K562 (cell line): ENCODE data around the gene SLC16A6. TPM values are rescaled to one million over a fixed set of nuclear protein-coding genes. Genes with fewer than 3 reads are reported as not detected.

ENCODE experiments used
- ATAC-seq: fragments of 200-7000 bp; cut with Tn5 transposase; 3 replicates; pipeline ENCODE4 v1.9.1; 2020; ENCODE audit warnings: moderate library complexity
- BruUV-seq: library from RNA; stranded (reverse); fragments of 400-500 nt; replicated peaks from 2 replicates; lab custom pipeline; 2021; lab: Mats Ljungman, UMichigan
- CTCF ChIA-PET: fragments of 300-600 bp; formaldehyde crosslinking; extraction: SDS; loops from one replicate; lab custom pipeline; 2021; ENCODE audit warnings: low intra/inter-chr PET ratio; lab: Yijun Ruan, JAX
- POLR2A ChIA-PET: fragments of 300-600, 350-650 bp; sonication (Branson Sonifier 250); formaldehyde crosslinking; extraction: SDS; loops from one replicate; lab custom pipeline; 2021; ENCODE audit warnings: antibody characterized with exemption, inconsistent platforms; lab: Yijun Ruan, JAX
- DNase-seq, 4 experiments: peaks; one replicate each; pipeline versions ENCODE4 v3.0.0 to v3.0.0-alpha.2; 2011 to 2018; ENCODE audit warnings: low spot score in 3 of 4, mixed read lengths in 3 of 4; ENCODE audit errors: extremely low read depth in 1 of 4
- FAIRE-seq: peaks from 2 replicates; lab custom pipeline; 2011; peaks lifted over from hg19 to GRCh38; lab: Jason Lieb, UNC
- H2AFZ ChIP-seq: 2 replicates; pipeline ENCODE4 v1.6.0; 2011; ENCODE audit warnings: low read depth, low read length, control low read depth, inconsistent platforms
- H3K27ac ChIP-seq: fragments of 200-600 bp; 3 replicates; pipeline ENCODE4 v1.8.0; 2011; ENCODE audit warnings: low read depth, mild to moderate bottlenecking, control low read depth, inconsistent platforms, low read length, moderate library complexity, mixed read lengths; ENCODE audit errors: extremely low read depth
- H3K27me3 ChIP-seq, 2 experiments: fragments of 300-600 bp in 1 of 2; 2 replicates in 1 of 2; 3 replicates in 1 of 2; pipeline versions ENCODE4 v1.6.0 to v1.8.0; 2011; ENCODE audit warnings: inconsistent platforms in 2 of 2, low read length in 2 of 2, mild to moderate bottlenecking in 1 of 2, mixed read lengths in 1 of 2, moderate library complexity in 1 of 2; ENCODE audit not compliant: control insufficient read depth in 2 of 2, insufficient read depth in 2 of 2
- H3K36me3 ChIP-seq: fragments of 300-600 bp; 3 replicates; pipeline ENCODE4 v1.8.0; 2011; ENCODE audit warnings: mild to moderate bottlenecking, low read length, inconsistent platforms; ENCODE audit not compliant: control insufficient read depth, insufficient read depth
- H3K4me1 ChIP-seq, 2 experiments: fragments of 200-600 bp in 1 of 2; replicated peaks in 1 of 2; 2 replicates in 1 of 2; 3 replicates in 1 of 2; pipeline versions ENCODE4 v1.5.1 to v1.8.0; 2011; ENCODE audit warnings: inconsistent platforms in 2 of 2, low read length in 2 of 2, mild to moderate bottlenecking in 1 of 2, mixed read lengths in 1 of 2, moderate library complexity in 1 of 2; ENCODE audit not compliant: control insufficient read depth in 2 of 2, insufficient read depth in 2 of 2
- H3K4me2 ChIP-seq: 2 replicates; pipeline ENCODE4 v1.6.1; 2011; ENCODE audit warnings: low read length, control low read depth, inconsistent platforms, mixed read lengths; ENCODE audit not compliant: insufficient read depth
- H3K4me3 ChIP-seq: fragments of 200-600 bp; sonication (generic), shearing (Covaris generic); 2 replicates; pipeline ENCODE4 v1.5.1; 2016; ENCODE audit warnings: control low read depth, inconsistent platforms
- H3K79me2 ChIP-seq: fragments of 200-600 bp; 3 replicates; pipeline ENCODE4 v1.8.0; 2011; ENCODE audit warnings: low read length, inconsistent platforms; ENCODE audit not compliant: control insufficient read depth, insufficient read depth
- H3K9ac ChIP-seq, 2 experiments: 2 replicates each; pipeline versions ENCODE4 v1.6.0 to v1.6.1; 2011; ENCODE audit warnings: low read depth in 2 of 2, low read length in 2 of 2, control low read depth in 1 of 2, inconsistent platforms in 1 of 2, mild to moderate bottlenecking in 1 of 2, mixed read lengths in 1 of 2; ENCODE audit not compliant: insufficient read depth in 1 of 2
- H3K9me1 ChIP-seq: one replicate; pipeline ENCODE4 v1.6.0; 2011; ENCODE audit warnings: inconsistent platforms, mild to moderate bottlenecking, low read length, moderate library complexity; ENCODE audit not compliant: control insufficient read depth, insufficient read depth
- H3K9me3 ChIP-seq: replicated peaks from 2 replicates; pipeline ENCODE4 v1.5.1; 2011; ENCODE audit warnings: low read depth, low read length, inconsistent platforms; ENCODE audit not compliant: control insufficient read depth, insufficient read depth
- H4K20me1 ChIP-seq: replicated peaks from 2 replicates; pipeline ENCODE4 v1.6.1; 2011; ENCODE audit warnings: low read length, inconsistent platforms, mixed read lengths; ENCODE audit not compliant: control insufficient read depth, insufficient read depth
- ASH1L ChIP-seq: fragments of 450-650 bp; IDR thresholded peaks from 2 replicates; pipeline ENCODE4 v1.6.1; 2018; ENCODE audit warnings: borderline replicate concordance, mild to moderate bottlenecking, low read depth; ENCODE audit not compliant: partially characterized antibody
- BCOR ChIP-seq: fragments of 450-650 bp; IDR thresholded peaks from 2 replicates; pipeline ENCODE4 v1.6.1; 2016
- BDP1 ChIP-seq: IDR thresholded peaks from 3 replicates; pipeline ENCODE4 v1.6.1; 2011; ENCODE audit not compliant: insufficient read length, insufficient read depth
- CBX1 ChIP-seq: sonication (generic); IDR thresholded peaks from 2 replicates; pipeline ENCODE4 v1.6.1; 2016; ENCODE audit warnings: antibody characterized with exemption, low read depth, mild to moderate bottlenecking
- ETS2 ChIP-seq: IDR thresholded peaks from 2 replicates; pipeline ENCODE4 v1.6.1; 2016; ENCODE audit warnings: borderline replicate concordance, missing genetic modification characterization, mild to moderate bottlenecking, moderate library complexity, missing compliant biosample characterization; ENCODE audit not compliant: poor library complexity, severe bottlenecking
- HDAC2 ChIP-seq: fragments of 450-650 bp; IDR thresholded peaks from 2 replicates; pipeline ENCODE4 v1.6.1; 2016; ENCODE audit warnings: mild to moderate bottlenecking
- HMGN3 ChIP-seq: IDR thresholded peaks from 2 replicates; pipeline ENCODE4 v1.6.1; 2011; ENCODE audit warnings: borderline replicate concordance, low read depth, mild to moderate bottlenecking, mixed read lengths, low read length; ENCODE audit not compliant: insufficient read length; ENCODE audit errors: extremely low read depth
- HNRNPLL ChIP-seq: fragments of 200-400 bp; formaldehyde crosslinking; IDR thresholded peaks from 2 replicates; pipeline ENCODE4 v1.6.1; 2017; ENCODE audit warnings: low read length, low read depth, mild to moderate bottlenecking; ENCODE audit not compliant: poor library complexity, severe bottlenecking
- KLF10 ChIP-seq: fragments of 250-450 bp; sonication (Bioruptor Pico); IDR thresholded peaks from 2 replicates; pipeline ENCODE4 v1.6.1; 2021; ENCODE audit warnings: matching md5 sums
- MCM7 ChIP-seq, 2 experiments: fragments of 450-650 bp; IDR thresholded peaks; 2 replicates each; pipeline ENCODE4 v1.6.1; 2016 to 2018
- MECOM ChIP-seq: fragments of 250-450 bp; sonication (Bioruptor Pico); IDR thresholded peaks from 2 replicates; pipeline ENCODE4 v1.8.0; 2022; ENCODE audit warnings: inconsistent platforms
- MTA2 ChIP-seq: fragments of 450-650 bp; IDR thresholded peaks from 2 replicates; pipeline ENCODE4 v1.6.1; 2016; ENCODE audit warnings: low read depth
- MTF1 ChIP-seq: fragments of 250-450 bp; sonication (Bioruptor Pico); IDR thresholded peaks from 2 replicates; pipeline ENCODE4 v1.9.0; 2021; ENCODE audit warnings: moderate library complexity, mild to moderate bottlenecking, inconsistent platforms, borderline replicate concordance
- NFE2L1 ChIP-seq: fragments of 450-650 bp; IDR thresholded peaks from 2 replicates; pipeline ENCODE4 v1.6.1; 2016; ENCODE audit warnings: missing genetic modification characterization, low read depth, mild to moderate bottlenecking, missing compliant biosample characterization, moderate library complexity, borderline replicate concordance
- NR1H2 ChIP-seq: sonication (generic); formaldehyde crosslinking; IDR thresholded peaks from 2 replicates; pipeline ENCODE4 v1.4.0; 2020; ENCODE audit warnings: mild to moderate bottlenecking, missing genetic modification reagents
- RBM25 ChIP-seq: fragments of 200-400 bp; formaldehyde crosslinking; IDR thresholded peaks from 2 replicates; pipeline ENCODE4 v1.6.1; 2018; ENCODE audit warnings: low read length, low read depth, moderate library complexity; ENCODE audit not compliant: severe bottlenecking
- STAT5B ChIP-seq: fragments of 250-450 bp; sonication (Bioruptor Pico); IDR thresholded peaks from 2 replicates; pipeline ENCODE4 v1.8.0; 2021; ENCODE audit warnings: mild to moderate bottlenecking, inconsistent platforms
- TAF1 ChIP-seq: IDR thresholded peaks from 2 replicates; pipeline ENCODE4 v1.6.1; 2011; ENCODE audit warnings: mild to moderate bottlenecking, low read length, moderate library complexity; ENCODE audit not compliant: insufficient read depth, control insufficient read depth, severe bottlenecking; ENCODE audit errors: extremely low read depth
- YY1 ChIP-seq, 3 experiments: IDR thresholded peaks; 2 replicates each; pipeline ENCODE4 v1.6.1; 2011; ENCODE audit warnings: low read length in 2 of 3, mild to moderate bottlenecking in 2 of 3, moderate library complexity in 2 of 3, borderline replicate concordance in 1 of 3, control low read depth in 1 of 3, low read depth in 1 of 3; ENCODE audit not compliant: insufficient read depth in 3 of 3, insufficient replicate concordance in 2 of 3, control insufficient read depth in 1 of 3, insufficient read length in 1 of 3; ENCODE audit errors: extremely low read depth in 1 of 3
- ZNF551 ChIP-seq: fragments of 250-450 bp; sonication (Bioruptor Pico); IDR thresholded peaks from 2 replicates; pipeline ENCODE4 v1.5.0; 2021; ENCODE audit warnings: mild to moderate bottlenecking, moderate library complexity
- ZZZ3 ChIP-seq: fragments of 450-650 bp; IDR thresholded peaks from 2 replicates; pipeline ENCODE4 v1.6.1; 2016; ENCODE audit warnings: antibody characterized with exemption, mild to moderate bottlenecking, moderate library complexity
- WGBS: fragments of 100-300 bp; shearing (Covaris generic); methylation state at CpG from one replicate; pipeline ENCODE4 v1.1.6; 2016; ENCODE audit warnings: low coverage, mixed read lengths; ENCODE audit not compliant: insufficient coverage; ENCODE audit errors: missing lambda C conversion rate; 5-methylcytosine and 5-hydroxymethylcytosine counted together
- in situ Hi-C: fragments of 300-500 bp; cut with MboI; formaldehyde crosslinking; loops from 4 replicates; pipeline ENCODE4 v1.15.0; 2018; ENCODE audit warnings: inconsistent platforms, mixed read lengths
- intact Hi-C: fragments of 100-400 bp; cut with micrococcal nuclease; formaldehyde crosslinking; loops from 2 replicates; pipeline ENCODE4 v1.14.2; 2022
- polyA plus RNA-seq, 8 experiments: library from polyadenylated mRNA; depleted of rRNA in 4 of 8; stranded (reverse) in 5 of 8; unstranded in 3 of 8; fragments of >200 nt; fragmentation: Nextera tagmentation in 2 of 8; fragmentation: Illumina TruSeq in 1 of 8; extraction: Ambion mirVana in 2 of 8; extraction: Trizol in 1 of 8; gene quantifications; 2 replicates each; pipeline versions ENCODE4 v1.2.1 to v1.2.3, GENCODE V29; 2011 to 2014; ENCODE audit warnings: inconsistent platforms in 1 of 8, missing spikeins in 1 of 8
- total RNA-seq, 7 experiments: library from RNA; depleted of rRNA in 6 of 7; stranded (reverse); fragments of >200 nt in 6 of 7; fragmentation: Illumina TruSeq in 2 of 7; extraction: Trizol in 2 of 7; gene quantifications; 2 replicates each; pipeline versions ENCODE4 v1.2.1 to v1.2.3, GENCODE V29; 2011 to 2021; ENCODE audit warnings: low replicate concordance in 1 of 7
- TF ChIP-seq, protein P1 (sequence below): fragments of 450-650 bp; IDR thresholded peaks from 2 replicates; pipeline ENCODE4 v1.6.1; 2016; ENCODE audit warnings: borderline replicate concordance

Gene SLC16A6
- total and polyA plus RNA-seq, 9 of the 15 experiments (the other 6 are each of a cell fraction or from before 2014, with no cell fraction given), result 0.05 to 0.31 (median 0.15) TPM

DNA sequence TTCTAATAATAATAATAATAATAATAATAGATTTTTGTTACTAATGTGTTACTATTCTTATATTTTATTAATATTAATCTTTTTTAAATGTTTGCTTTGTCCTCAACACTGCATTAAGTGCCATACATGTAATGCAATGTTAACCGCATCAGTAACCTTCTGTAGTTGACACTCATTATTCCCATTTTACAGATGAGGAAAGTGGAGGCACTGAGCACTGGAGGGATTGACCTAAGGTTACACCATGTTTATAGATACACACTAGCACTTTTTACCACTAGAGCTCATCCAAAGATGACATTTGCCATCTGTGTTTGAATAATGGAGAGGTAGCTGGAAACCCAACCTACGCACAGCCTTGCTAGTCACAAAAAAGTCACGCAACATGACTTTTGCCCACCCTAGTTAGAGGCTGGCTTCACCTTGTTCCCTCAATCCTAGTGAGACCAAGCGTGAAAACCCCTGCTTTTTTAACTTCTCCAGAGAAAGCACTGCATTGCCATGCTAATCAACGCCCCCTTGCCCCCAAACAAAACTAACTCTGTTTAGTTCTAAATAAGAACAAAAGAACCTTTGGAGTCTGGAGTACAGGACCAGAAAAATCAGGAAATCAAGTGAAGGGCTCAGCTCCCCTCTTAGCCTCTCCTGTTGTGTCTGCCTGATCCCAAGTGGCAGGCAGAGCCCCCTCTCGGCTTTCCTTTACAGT is 2.7 kb upstream of the SLC16A6 start:
- CTCF ChIA-PET, result no interaction called here
- no peak for TF ChIP-seq MECOM (CRISPR knock-in tag)
- TF ChIP-seq KLF10 (CRISPR knock-in tag), result no peak
- TF ChIP-seq ASH1L, result no peak
- peak; percentile 93 for TF ChIP-seq BCOR
- TF ChIP-seq YY1 (IDR thresholded peaks at IDR 0.05; ENCODE audit: borderline replicate concordance in 1 of 3, control insufficient read depth in 1 of 3, extremely low read depth in 1 of 3, insufficient read depth in 3 of 3, insufficient read length in 1 of 3, insufficient replicate concordance in 2 of 3, low read depth in 1 of 3, low read length in 2 of 3), result no peak
- TF ChIP-seq, protein P1, sequence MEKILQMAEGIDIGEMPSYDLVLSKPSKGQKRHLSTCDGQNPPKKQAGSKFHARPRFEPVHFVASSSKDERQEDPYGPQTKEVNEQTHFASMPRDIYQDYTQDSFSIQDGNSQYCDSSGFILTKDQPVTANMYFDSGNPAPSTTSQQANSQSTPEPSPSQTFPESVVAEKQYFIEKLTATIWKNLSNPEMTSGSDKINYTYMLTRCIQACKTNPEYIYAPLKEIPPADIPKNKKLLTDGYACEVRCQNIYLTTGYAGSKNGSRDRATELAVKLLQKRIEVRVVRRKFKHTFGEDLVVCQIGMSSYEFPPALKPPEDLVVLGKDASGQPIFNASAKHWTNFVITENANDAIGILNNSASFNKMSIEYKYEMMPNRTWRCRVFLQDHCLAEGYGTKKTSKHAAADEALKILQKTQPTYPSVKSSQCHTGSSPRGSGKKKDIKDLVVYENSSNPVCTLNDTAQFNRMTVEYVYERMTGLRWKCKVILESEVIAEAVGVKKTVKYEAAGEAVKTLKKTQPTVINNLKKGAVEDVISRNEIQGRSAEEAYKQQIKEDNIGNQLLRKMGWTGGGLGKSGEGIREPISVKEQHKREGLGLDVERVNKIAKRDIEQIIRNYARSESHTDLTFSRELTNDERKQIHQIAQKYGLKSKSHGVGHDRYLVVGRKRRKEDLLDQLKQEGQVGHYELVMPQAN, result no peak
- no peak for TF ChIP-seq NR1H2 (CRISPR knock-in tag)
- TF ChIP-seq ETS2 (tag), result no peak
- TF ChIP-seq MTA2, result no peak
- no peak for TF ChIP-seq STAT5B (CRISPR knock-in tag)
- 0 out of 2 replicates have a peak, but pooled peaks have one; percentile 21 for TF ChIP-seq HDAC2
- peak; percentile 51; the same call in 1 of the 2 replicates for TF ChIP-seq CBX1
- no peak for TF ChIP-seq HMGN3
- TF ChIP-seq MCM7 (IDR thresholded peaks at IDR 0.05), result no peak
- TF ChIP-seq HNRNPLL, result no peak
- TF ChIP-seq BDP1, result no peak
- TF ChIP-seq NFE2L1, result no peak
- TF ChIP-seq MTF1 (CRISPR knock-in tag), result no peak
- no peak for TF ChIP-seq TAF1
- no peak for TF ChIP-seq ZZZ3
- TF ChIP-seq ZNF551 (CRISPR knock-in tag), result no peak
- peak; percentile 97 for TF ChIP-seq RBM25

More for the DNA sequence above, 2.7 kb upstream of the SLC16A6 start:
- Histone ChIP-seq H3K4me2 (no peak overlapping the region), H3K36me3 (no peaks in the 10 kb centered on the region), H3K4me1 (peaks cover 8 to 22% of the 10 kb centered on the region in 2 experiments), H3K27ac (no peak overlapping the region), H3K27me3 (peaks cover 7 to 12% of the 10 kb centered on the region in 2 experiments; a peak in 4 of 5 replicates), H3K9me3 (no peaks in the 10 kb centered on the region), H4K20me1 (no peaks in the 10 kb centered on the region), H3K4me3 (no peak overlapping the region), H2AFZ (no peak overlapping the region), H3K9ac (no peak overlapping the region), H3K79me2 (no peaks in the 10 kb centered on the region), H3K9me1 (no peaks in the 10 kb centered on the region)
- no peak for DNase-seq
- ATAC-seq, result no peak
- intact Hi-C loops, result no loop called here
- POLR2A ChIA-PET, result no interaction called here
- no peak for FAIRE-seq
- in situ Hi-C loops, result no loop called here
- WGBS, result 84% methylated on average over 6 of the region's 6 CpGs
- no TSS peak for BruUV-seq
